ENCODE measurements around the gene ADAMTS17. TPM values are rescaled to one million over a fixed set of nuclear protein-coding genes. Genes with fewer than 3 reads are reported as not detected.

The ADAMTS17 gene
- total and polyA plus RNA-seq, 11 donors: 0.30 to 2.4 (median 1.2) TPM

- Histone ChIP-seq H3K4me1 (no peaks in the 10 kb centered on the region), H3K27me3 (no peaks in the 10 kb centered on the region), H3K9me3 (no peaks in the 10 kb centered on the region), H3K36me3 (no peaks in the 10 kb centered on the region), H3K4me3 (no peak overlapping the region), H3K27ac (no peak overlapping the region)
- no peak for TF ChIP-seq CTCF (IDR thresholded peaks at IDR 0.05)
- TF ChIP-seq POLR2A (IDR thresholded peaks at IDR 0.05): no peak
- WGBS, 4 donors: 78 to 84% (median 83%) methylated on average over 10 of the region's 10 CpGs
- DNase-seq: no peak
- intact Hi-C loops (cut with DNase I): no loop called here
- ATAC-seq: no peak
These were observed 348.1 kb downstream of the ADAMTS17 start for GRCh38 chr15:99993681-99994131.

- Histone ChIP-seq H3K27me3 (no peaks in the 10 kb centered on the region), H3K36me3 (no peaks in the 10 kb centered on the region), H3K4me3 (no peak overlapping the region), H3K27ac (no peak overlapping the region), H3K4me1 (no peaks in the 10 kb centered on the region), H3K9me3 (peaks cover 0 to 3% (median 0%) of the 10 kb centered on the region in 12 donors)
- intact Hi-C loops (cut with DNase I): no loop called here
- WGBS, 4 donors: 93 to 98% (median 95%) methylated on average over 8 of the region's 8 CpGs
- ATAC-seq (no peak), DNase-seq (peak in 1 of 5 donors; percentile 21)
- TF ChIP-seq POLR2A (IDR thresholded peaks at IDR 0.05) (no peak), CTCF (IDR thresholded peaks at IDR 0.05) (no peak)
These were observed 348.5 kb downstream of the ADAMTS17 start for GRCh38 chr15:99993262-99993661.

- H3K4me3 ChIP-seq: no peak overlapping the region
- 92 to 98% (median 95%) methylated on average over 29 of the region's 29 CpGs for WGBS, 4 donors
These were observed 349.1 kb downstream of the ADAMTS17 start for GRCh38 chr15:99992611-99993231.

More at GRCh38 chr15:99992611-99993231, 349.1 kb downstream of the ADAMTS17 start:
- DNase-seq (peak in 1 of 5 donors; percentile 42), ATAC-seq (no peak)
- H3K9me3 ChIP-seq: peaks cover 0 to 5% (median 0%) of the 10 kb centered on the region in 12 donors
- no peak overlapping the region for H3K27ac ChIP-seq
- H3K4me1 ChIP-seq: no peaks in the 10 kb centered on the region
- H3K36me3 ChIP-seq: no peaks in the 10 kb centered on the region
- TF ChIP-seq CTCF (IDR thresholded peaks at IDR 0.05): no peak
- TF ChIP-seq POLR2A (IDR thresholded peaks at IDR 0.05): no peak
- intact Hi-C loops (cut with DNase I): no loop called here
- no peaks in the 10 kb centered on the region for H3K27me3 ChIP-seq

Data from heart left ventricle (tissue), 16 donors.